Activated CD4-positive, alpha-beta T cell treated with anti-CD3 and anti-CD28 coated beads, Interleukin-2, amount 50 U/mL, for 4 hours (primary cell): ENCODE measurements around the gene SLC6A9.

Source experiments
- DNase-seq, 2 experiments: peaks; one replicate each; pipeline ENCODE4 v3.0.0-alpha.2; 2020

Gene SLC6A9

DNA sequence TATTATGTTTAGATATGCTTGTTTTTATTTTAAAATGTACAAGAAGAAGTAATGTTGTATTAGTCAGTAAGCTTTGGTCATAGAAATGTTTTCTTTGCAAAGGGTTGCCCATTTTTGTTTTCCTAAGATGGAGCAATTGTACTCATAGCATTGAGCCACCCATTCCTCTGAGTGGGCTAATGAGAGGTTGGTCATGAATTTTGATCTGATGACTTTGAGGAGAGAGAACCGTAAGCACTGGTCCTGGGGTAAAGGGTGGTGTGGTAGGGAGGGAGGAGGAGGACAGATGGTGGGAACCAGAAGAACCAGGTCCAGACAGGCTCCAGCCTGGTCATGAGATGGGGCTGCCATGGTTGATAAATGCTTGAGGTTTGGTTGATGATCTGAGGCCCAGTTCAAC lies 15.9 kb upstream of the SLC6A9 start:
- no peak for DNase-seq

DNA sequence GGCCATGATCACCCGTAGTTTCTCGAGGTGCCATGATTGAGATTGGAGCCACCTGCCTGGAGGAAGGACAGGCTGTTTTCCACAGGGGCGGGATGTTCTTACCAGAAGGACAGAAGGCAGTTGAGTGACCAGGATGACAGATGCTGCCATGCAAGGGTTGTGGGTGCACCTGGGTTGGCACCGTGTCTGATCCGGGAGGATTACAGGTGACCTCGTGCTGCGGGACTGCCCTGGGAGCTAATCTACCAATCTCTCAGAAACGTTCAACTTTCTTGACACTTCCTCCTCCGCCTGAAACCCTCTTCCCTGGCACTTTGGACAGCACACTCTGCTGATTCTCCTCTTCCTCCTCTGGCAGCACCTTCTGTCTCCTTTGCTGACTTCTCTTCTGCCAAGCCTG lies 13.8 kb upstream of the SLC6A9 start:
- no peak for DNase-seq

GRCh38 chr1:44044071-44044801 lies 13.0 kb upstream of the SLC6A9 start:
- no peak for DNase-seq

GRCh38 chr1:44043176-44044070 lies 12.2 kb upstream of the SLC6A9 start:
- no peak for DNase-seq

- DNase-seq: no peak
Measured at GRCh38 chr1:44040846-44041245, 9.6 kb upstream of the SLC6A9 start.

DNA sequence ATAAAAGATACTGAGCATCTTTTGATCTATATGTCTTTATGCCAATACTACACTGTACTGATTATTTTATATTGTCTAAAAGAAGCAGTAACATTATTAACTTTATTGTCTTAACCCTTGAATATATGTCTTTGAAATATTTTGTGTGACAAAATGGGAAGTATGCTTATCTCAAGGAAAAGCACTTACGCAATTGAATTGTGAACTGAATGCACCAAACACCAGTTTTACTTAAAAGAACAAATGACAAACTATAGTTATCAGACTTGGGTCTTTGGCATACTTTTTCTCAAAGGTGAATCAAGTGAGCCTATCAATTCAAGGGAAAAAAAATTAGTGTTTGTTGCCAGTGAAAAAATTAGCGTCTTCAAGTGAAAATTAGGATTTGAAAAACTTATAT lies 9.2 kb upstream of the SLC6A9 start:
- no peak for DNase-seq

GRCh38 chr1:44038876-44039657 lies 7.8 kb upstream of the SLC6A9 start:
- DNase-seq: no peak

DNA sequence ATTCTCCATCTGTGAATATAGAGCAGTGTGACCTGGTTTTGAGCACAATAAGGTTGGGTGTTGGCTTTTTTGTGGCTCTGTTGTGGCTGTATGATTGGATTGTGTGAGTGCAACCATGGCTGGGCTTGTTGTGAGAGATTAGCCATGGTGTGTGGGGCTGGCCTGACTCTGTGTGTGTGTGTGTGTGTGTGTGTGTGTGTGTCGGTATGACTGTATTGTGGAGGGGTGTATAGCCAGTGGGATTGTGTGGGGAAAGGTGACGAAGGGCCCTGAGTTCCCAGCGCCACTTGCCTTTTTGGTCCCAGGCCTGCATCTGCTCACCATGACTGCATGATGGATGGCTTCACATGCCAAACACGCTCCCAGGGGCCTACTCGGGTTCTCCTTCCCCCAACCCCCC lies 5.9 kb upstream of the SLC6A9 start:
- no peak for DNase-seq

DNA sequence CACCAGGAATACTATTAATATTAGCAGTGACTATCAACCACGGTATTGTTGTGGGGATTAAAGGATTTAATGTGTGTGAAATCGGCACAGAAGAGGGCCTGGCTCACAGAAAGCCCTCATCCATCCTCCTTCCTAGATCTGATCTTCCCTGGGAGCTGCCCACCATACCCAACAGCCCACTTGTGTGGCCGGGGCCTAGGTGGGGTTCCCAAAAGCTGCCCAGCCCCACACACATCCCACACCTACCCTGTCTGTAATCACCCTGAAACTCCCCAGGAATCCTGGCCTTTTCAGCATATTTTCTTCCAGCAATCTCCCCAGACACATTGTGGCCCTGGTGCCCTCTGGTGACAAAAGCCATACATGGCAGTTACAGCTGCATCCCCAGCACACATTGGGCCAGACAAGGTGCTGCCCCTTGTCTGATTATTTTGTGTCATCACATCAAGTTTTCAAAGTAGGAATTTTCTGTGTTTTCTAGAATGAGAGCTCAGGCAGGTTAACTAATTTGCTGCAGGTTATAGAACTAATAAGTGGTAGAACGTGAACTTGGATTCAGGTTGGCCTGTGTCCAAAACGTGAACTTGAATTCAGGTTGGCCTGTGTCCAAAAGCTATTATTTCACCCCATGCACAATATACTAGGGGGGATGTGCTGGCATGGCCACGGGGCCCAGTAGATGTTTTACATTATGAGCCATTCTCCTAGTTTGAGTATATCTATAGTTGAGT lies 5.3 kb upstream of the SLC6A9 start:
- peak; percentile 62 to 65 for DNase-seq

DNA sequence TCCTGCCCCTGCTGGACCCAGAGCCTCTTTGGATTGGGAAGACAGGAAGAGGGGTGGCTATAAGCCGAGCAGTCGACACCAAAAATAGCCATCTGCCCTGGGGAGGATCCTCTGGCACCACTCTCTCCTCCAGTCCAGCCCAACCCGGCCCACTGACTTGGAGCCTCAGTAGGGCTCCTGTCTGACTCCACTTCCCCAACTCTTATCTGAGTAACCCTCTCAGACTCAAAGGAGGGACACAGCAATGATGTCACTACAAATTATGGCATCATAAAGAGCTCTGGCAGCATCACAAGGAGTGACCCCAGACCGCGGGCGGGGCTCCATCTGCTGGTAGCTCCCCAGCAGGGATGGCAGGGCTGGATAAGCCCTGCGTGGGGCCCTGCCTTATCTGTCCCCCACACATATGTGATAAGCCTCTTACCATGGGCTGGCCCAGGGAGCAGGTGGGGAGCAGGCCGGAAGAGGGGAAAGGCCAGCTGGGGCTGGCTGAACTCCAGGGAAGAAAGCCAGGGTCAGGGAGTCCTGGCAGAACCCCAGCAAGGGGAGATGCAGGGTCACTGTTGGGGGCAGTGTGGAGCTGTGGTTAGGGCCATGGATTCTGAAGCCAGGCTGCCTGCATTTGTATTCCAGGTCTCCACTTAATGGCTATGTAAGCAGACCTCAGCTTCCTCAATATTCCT lies 4.6 kb upstream of the SLC6A9 start:
- no peak for DNase-seq

DNA sequence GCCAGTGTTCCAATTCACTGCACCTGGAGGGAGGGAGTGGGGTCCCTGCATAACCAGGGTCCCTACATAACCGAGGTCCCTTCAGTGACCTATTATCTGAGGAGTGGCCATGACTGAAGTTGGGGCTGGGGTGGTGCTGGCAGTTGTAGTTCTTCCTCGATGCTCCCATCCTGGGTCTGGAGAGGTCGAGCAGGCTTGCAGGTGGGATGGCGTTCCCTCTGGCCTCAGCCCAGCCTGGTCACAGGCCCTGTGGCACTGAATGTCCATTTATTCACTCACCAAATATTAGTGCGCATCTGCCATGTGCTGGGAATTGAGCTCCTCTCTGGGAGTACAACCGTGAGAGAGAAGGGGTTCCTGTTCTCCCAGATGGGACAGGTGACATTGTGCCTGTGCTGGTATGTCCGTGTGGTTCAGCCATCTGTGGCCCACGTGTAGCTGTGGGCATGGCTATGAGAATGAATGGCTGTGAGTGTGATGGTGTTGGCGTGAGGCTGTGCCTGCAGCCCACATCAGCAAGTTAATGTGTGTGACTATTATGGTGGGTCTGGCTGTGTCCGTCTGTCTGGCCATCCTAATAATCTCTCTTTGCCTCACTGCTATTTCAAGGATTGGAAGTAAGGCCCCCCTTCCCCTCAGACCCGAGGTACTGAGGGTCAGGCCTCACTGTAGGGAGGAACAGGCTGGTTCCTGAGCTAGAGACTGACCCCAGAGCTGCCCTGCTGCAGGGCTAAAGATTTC lies 3.9 kb upstream of the SLC6A9 start:
- no peak for DNase-seq

DNA sequence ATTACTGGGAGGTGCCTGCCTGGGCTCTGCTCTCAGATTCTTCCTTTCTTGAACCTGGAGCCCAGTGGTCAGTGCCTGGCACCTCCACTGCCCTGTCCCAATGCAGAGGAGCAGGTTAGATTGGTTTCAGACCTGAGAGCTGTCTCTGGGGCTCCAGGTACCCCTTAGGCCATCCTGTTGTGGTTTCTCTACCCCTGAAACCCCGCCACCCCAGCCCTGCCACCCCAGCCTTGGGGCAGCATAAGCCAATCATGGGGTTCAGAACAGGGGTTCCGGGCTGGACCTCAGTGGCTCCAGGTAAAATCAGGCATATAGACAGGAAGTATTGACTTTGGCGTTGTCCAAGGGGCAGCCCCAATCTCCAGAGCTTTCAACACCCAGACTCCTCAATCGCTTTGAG lies 3.2 kb upstream of the SLC6A9 start:
- no peak for DNase-seq

- DNase-seq: no peak
Measured at GRCh38 chr1:44033756-44034155, 2.5 kb upstream of the SLC6A9 start.

DNA sequence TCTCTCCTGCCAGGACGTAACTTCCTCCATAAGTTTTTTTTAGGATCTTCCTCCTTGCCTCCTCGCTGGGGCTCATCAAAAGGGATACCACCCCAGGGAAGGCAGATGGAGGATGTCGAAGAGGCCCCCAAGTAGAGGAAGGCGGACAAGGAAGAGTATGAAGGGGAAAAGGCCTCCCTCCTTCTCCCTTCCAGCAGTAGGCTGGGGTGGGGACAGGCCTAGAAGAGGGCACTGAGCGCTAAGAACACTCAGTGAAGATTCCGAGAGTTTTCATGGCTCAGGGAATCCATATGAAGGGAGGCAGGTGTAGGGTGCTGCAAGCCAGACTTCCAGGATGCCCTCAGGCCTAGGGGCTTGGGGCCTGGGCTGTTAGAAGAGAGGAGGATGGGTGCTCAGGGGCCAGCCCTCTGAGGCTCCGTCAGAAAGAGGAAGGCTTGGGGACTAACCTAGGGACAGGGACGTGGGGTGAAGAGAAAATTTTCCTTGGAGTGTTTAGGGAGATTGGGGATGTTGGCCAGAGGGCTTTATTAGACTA lies 1.8 kb upstream of the SLC6A9 start:
- no peak for DNase-seq

- DNase-seq: no peak
Measured at GRCh38 chr1:44032170-44032790, 1.0 kb upstream of the SLC6A9 start.

- DNase-seq: peak; percentile 43 to 49
Measured at GRCh38 chr1:44030605-44031251, 534 bp downstream of the SLC6A9 start.

GRCh38 chr1:44029911-44030604 lies 1.2 kb downstream of the SLC6A9 start:
- peak; percentile 84 to 85 for DNase-seq

DNA sequence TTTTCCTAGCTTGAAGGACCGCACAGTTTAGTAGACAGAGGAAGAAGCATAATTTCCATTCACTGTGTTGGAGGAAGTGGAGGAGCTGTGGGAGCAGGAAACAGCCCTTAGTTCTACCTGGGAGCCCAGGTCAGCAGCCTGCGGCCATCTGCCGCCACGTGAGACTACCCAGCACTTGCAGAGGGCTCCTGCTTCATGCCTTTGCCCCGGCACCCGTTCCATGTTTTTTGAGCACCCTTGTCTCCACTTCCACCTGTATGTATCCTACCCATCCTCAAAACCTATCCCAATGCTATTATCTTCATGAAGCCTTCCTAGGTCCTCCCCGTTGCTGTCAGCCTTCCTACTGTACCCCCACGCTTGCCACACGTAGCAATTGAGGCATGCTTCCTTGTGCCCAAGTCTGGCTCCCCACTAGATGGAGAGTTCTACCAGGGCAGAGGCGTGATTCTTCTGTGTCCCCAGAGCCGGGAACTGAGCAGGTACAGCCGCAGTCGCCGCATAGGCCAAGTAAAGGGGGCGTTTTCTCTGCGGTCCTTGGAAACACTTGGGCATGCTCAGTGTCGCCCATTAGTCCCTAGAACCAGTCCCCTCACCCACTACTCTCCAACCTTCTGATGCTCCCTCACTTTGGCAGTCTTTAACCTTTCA lies 1.9 kb downstream of the SLC6A9 start:
- DNase-seq: no peak

DNA sequence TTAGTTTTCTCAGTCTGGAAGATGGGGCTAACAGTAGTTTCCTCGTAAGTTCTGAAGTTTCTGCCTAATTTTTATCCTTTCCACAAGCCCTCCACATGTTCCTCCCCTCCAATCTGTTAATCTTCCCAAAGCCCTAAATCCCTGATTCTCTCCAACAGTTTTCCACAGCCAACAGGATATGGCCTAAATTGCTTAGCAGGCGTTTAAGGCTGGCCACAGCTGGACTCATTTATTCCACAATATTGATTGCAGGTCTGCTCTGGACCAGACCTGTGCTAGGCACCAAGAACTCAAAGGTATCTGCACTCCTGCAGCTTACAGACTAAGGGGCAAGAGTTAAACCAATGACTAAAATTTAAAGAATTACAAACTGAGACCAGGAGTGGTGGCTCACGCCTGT lies 3.9 kb downstream of the SLC6A9 start:
- DNase-seq: no peak
